Neural progenitor cell (in vitro differentiated cells): ENCODE measurements around the gene CAPN11. TPM values are rescaled to one million over a fixed set of nuclear protein-coding genes. Genes with fewer than 3 reads are reported as not detected.

ENCODE experiments used
- DNase-seq: peaks from one replicate; pipeline ENCODE4 v3.0.0-alpha.2; 2016; ENCODE audit warnings: low spot score
- H2AFZ ChIP-seq: fragments of 200-600 bp; sonication (generic); replicated peaks from 2 replicates; pipeline ENCODE4 v1.6.1; 2016; ENCODE audit warnings: antibody characterized with exemption
- H3F3A ChIP-seq: fragments of 200-600 bp; sonication (generic); 2 replicates; pipeline ENCODE4 v1.6.1; 2016; ENCODE audit warnings: antibody characterized with exemption, low read depth
- H3K27ac ChIP-seq: fragments of 200-600 bp; sonication (generic); 2 replicates; pipeline ENCODE4 v1.5.1; 2016; ENCODE audit warnings: mild to moderate bottlenecking
- H3K27me3 ChIP-seq: fragments of 200-600 bp; sonication (generic); 2 replicates; pipeline ENCODE4 v1.6.1; 2016; ENCODE audit warnings: mild to moderate bottlenecking, moderate library complexity
- H3K36me3 ChIP-seq: fragments of 200-600 bp; sonication (generic); 2 replicates; pipeline ENCODE4 v1.5.1; 2016
- H3K4me1 ChIP-seq: fragments of 200-600 bp; sonication (generic); 2 replicates; pipeline ENCODE4 v1.6.1; 2016; ENCODE audit warnings: mixed run types
- H3K4me2 ChIP-seq: fragments of 200-600 bp; sonication (generic); 2 replicates; pipeline ENCODE4 v1.6.1; 2016
- H3K4me3 ChIP-seq: fragments of 200-600 bp; sonication (generic); 2 replicates; pipeline ENCODE4 v1.5.1; 2016
- H3K79me2 ChIP-seq: fragments of 200-600 bp; sonication (generic); 2 replicates; pipeline ENCODE4 v1.6.1; 2016; ENCODE audit warnings: low read depth
- H3K9ac ChIP-seq: fragments of 200-600 bp; sonication (generic); 2 replicates; pipeline ENCODE4 v1.6.1; 2016
- H3K9me3 ChIP-seq: fragments of 200-600 bp; sonication (generic); 2 replicates; pipeline ENCODE4 v1.5.1; 2016; ENCODE audit warnings: low read depth
- H4K20me1 ChIP-seq: fragments of 200-600 bp; sonication (generic); 2 replicates; pipeline ENCODE4 v1.6.1; 2016; ENCODE audit warnings: low read depth
- H3K27ac Mint-ChIP-seq: 3 replicates; pipeline ENCODE4 v1.8.0; 2021; ENCODE audit warnings: mixed read lengths
- H3K27me3 Mint-ChIP-seq: 2 replicates; pipeline ENCODE4 v1.8.0; 2022; ENCODE audit warnings: low read depth, mild to moderate bottlenecking, inconsistent platforms, moderate library complexity, mixed read lengths; ENCODE audit not compliant: insufficient read depth
- H3K36me3 Mint-ChIP-seq: 3 replicates; pipeline ENCODE4 v1.8.0; 2021; ENCODE audit warnings: mixed read lengths
- H3K4me1 Mint-ChIP-seq: 3 replicates; pipeline ENCODE4 v1.8.0; 2021; ENCODE audit warnings: mixed read lengths
- H3K4me3 Mint-ChIP-seq: 3 replicates; pipeline ENCODE4 v1.8.0; 2021; ENCODE audit warnings: mild to moderate bottlenecking, moderate library complexity, mixed read lengths
- H3K9me3 Mint-ChIP-seq: 3 replicates; pipeline ENCODE4 v1.8.0; 2020; ENCODE audit warnings: mixed read lengths
- CTCF ChIP-seq: fragments of 200-600 bp; sonication (generic); IDR thresholded peaks from 2 replicates; pipeline ENCODE4 v1.5.1; 2017; ENCODE audit warnings: antibody characterized with exemption, mild to moderate bottlenecking
- EZH2 ChIP-seq: fragments of 200-600 bp; sonication (generic); IDR thresholded peaks from 2 replicates; pipeline ENCODE4 v1.6.1; 2017; ENCODE audit warnings: antibody characterized with exemption, mild to moderate bottlenecking, moderate library complexity
- EZH2phosphoT487 ChIP-seq: fragments of 200-600 bp; sonication (generic); IDR thresholded peaks from 2 replicates; pipeline ENCODE4 v1.6.1; 2017; ENCODE audit warnings: antibody characterized with exemption
- total RNA-seq: library from RNA; depleted of rRNA; stranded (reverse); fragments of >200 nt; gene quantifications from 2 replicates; pipeline ENCODE4 v1.2.3, GENCODE V29; 2015; ENCODE audit warnings: low replicate concordance

The CAPN11 gene
- total RNA-seq, 1 donor from 2014 or later: 0.49 TPM

- Histone ChIP-seq H3K36me3 (no peaks in the 10 kb centered on the region), H2AFZ (no peak overlapping the region), H3F3A (peaks cover 26% of the 10 kb centered on the region), H3K79me2 (no peaks in the 10 kb centered on the region), H3K4me3 (no peak overlapping the region), H4K20me1 (no peaks in the 10 kb centered on the region), H3K4me2 (peak overlapping the region; percentile 58), H3K27ac (no peak overlapping the region), H3K9ac (no peak overlapping the region), H3K9me3 (no peaks in the 10 kb centered on the region), H3K27me3 (no peaks in the 10 kb centered on the region), H3K4me1 (peaks cover 34% of the 10 kb centered on the region)
- DNase-seq: no peak
- no peaks in the 10 kb centered on the region for H3K9me3 Mint-ChIP-seq
- H3K36me3 Mint-ChIP-seq: no peaks in the 10 kb centered on the region
- peaks cover 22% of the 10 kb centered on the region for H3K4me1 Mint-ChIP-seq
- TF ChIP-seq EZH2phosphoT487 (no peak), EZH2 (no peak), CTCF (no peak)
- H3K27me3 Mint-ChIP-seq: peaks cover 9% of the 10 kb centered on the region
- H3K27ac Mint-ChIP-seq: peak overlapping the region; percentile 91
- H3K4me3 Mint-ChIP-seq: no peak overlapping the region
Observed at GRCh38 chr6:44201638-44202303, 43.2 kb downstream of the CAPN11 start.

GRCh38 chr6:44202332-44202971, 43.8 kb downstream of the CAPN11 start:
- TF ChIP-seq EZH2phosphoT487 (no peak), CTCF (no peak), EZH2 (no peak)
- Mint-ChIP-seq H3K4me3 (no peak overlapping the region), H3K9me3 (no peaks in the 10 kb centered on the region), H3K27me3 (peaks cover 7% of the 10 kb centered on the region), H3K27ac (no peak overlapping the region), H3K36me3 (no peaks in the 10 kb centered on the region), H3K4me1 (peaks cover 26% of the 10 kb centered on the region)
- Histone ChIP-seq H3K36me3 (no peaks in the 10 kb centered on the region), H3K4me2 (peak overlapping the region; percentile 58), H3K9me3 (no peaks in the 10 kb centered on the region), H3F3A (peaks cover 32% of the 10 kb centered on the region), H2AFZ (peak overlapping the region; percentile 61), H3K4me3 (no peak overlapping the region), H3K79me2 (no peaks in the 10 kb centered on the region), H3K9ac (no peak overlapping the region), H3K27ac (no peak overlapping the region), H3K4me1 (peaks cover 37% of the 10 kb centered on the region), H4K20me1 (no peaks in the 10 kb centered on the region), H3K27me3 (no peaks in the 10 kb centered on the region)
- DNase-seq: peak; percentile 69

- Histone ChIP-seq H3K27me3 (no peaks in the 10 kb centered on the region), H4K20me1 (no peaks in the 10 kb centered on the region), H3K79me2 (no peaks in the 10 kb centered on the region), H3K9ac (no peak overlapping the region), H3K4me3 (no peak overlapping the region), H2AFZ (peak overlapping the region; percentile 61), H3K4me1 (peaks cover 37% of the 10 kb centered on the region), H3K27ac (peak overlapping the region; percentile 81), H3F3A (peaks cover 39% of the 10 kb centered on the region), H3K9me3 (no peaks in the 10 kb centered on the region), H3K4me2 (peak overlapping the region; percentile 58), H3K36me3 (no peaks in the 10 kb centered on the region)
- no peak overlapping the region for H3K4me3 Mint-ChIP-seq
- H3K27ac Mint-ChIP-seq: no peak overlapping the region
- no peaks in the 10 kb centered on the region for H3K36me3 Mint-ChIP-seq
- DNase-seq: no peak
- H3K27me3 Mint-ChIP-seq: peaks cover 8% of the 10 kb centered on the region
- H3K9me3 Mint-ChIP-seq: no peaks in the 10 kb centered on the region
- no peak for TF ChIP-seq EZH2
- no peak for TF ChIP-seq CTCF
- TF ChIP-seq EZH2phosphoT487: no peak
- H3K4me1 Mint-ChIP-seq: peaks cover 26% of the 10 kb centered on the region
Observed at GRCh38 chr6:44202972-44203750, 44.5 kb downstream of the CAPN11 start.
